ENCODE measurements around the gene ADGRB3.
"Not testable (repeated sequence)": the region's sequence is repeated elsewhere in the genome, so short reads cannot be mapped to it uniquely, and the experiment has no call there.

The ADGRB3 gene

DNA sequence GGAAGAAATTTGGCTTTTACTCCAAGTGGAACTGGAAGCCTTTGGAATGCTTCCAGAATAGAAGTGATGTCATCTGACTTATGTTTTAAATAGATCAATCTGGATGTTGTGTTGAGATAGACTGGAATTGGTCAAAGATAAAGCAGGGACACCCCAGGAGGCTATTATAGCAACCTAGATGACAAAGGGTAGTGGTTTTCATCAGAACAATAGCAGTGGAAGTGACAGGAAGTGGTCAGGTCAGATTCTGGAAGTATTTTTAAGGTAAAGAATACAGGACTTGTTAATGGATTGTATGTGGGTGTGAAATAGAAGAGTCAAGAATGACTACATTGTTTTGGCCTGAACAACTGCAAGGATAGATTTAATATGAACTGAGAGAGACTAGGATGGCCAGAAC lies 191.4 kb downstream of the ADGRB3 start:
- ATAC-seq = no peak

DNA sequence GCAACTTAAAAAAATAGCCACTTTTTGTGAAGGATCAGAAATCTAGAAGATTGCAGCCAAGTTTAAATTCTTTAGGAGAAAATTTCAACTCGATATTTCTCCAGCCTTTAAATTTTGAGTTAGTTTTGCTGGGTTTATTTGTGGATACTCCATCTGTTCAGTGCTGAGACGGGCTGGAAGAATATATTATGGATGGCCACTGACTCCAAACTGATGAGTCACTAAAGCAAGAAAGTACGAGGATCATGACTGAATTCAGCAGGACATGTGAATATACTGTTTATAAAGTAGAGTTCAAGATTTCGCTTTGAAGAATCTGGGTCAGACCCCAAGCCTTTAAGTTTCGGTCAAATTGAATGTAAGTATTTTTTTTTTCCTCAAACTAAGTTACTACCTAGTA lies 199.5 kb downstream of the ADGRB3 start:
- no peak for ATAC-seq

DNA sequence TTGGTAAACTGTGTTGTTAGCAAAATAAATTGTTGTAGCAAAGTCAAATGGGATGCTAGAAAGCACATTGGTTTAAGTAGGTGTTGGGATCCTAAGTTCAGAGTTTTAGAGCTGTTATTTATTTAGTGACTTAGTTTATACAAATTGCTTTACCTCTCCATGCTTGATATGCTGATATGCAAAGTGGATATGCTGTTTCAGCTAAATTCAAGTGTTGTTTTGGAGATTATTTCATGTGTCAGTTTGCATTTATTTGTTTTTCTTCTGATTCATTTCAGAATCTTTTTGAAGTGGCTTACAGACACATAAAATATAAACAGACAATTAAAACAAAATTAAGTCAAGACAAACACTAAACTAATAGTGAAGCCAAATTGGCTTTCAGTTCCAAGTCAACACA lies 203.5 kb downstream of the ADGRB3 start:
- no peak for ATAC-seq

DNA sequence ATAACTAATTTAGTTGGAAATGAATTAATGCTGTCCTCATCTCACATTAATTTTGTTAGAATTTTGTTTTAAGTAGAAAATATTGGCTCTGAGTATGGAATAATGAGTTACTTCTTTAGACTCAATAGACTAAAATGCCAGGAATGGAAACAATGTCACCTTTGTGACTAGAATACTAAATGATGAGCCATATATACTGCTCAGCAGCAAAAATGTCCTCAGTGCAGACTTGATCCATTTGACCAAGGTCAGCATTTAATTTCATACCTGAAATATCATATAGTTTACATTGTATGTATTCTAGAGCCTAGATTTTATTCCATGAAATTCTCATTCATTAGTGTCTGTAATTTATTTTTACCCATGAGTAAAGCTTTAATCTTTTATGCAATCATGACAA lies 217.7 kb downstream of the ADGRB3 start:
- ATAC-seq = no peak

DNA sequence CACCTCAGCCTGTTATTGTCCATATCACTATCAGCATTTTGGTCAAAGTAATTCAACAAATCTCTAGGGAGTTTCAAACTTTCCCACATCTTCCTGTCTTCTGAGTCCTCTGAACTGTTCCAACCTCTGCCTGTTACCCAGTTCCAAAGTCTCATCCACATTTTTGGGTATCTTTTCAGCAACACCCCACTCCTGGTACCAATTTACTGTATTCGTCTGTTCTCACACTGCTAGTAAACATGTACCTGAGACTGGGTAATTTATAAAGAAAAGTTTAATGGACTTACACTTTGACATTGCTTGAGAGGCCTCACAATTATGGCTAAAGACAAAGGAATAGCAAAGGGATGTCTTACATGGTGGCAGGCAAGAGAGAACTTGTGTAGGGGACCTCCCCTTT lies 224.2 kb downstream of the ADGRB3 start:
- ATAC-seq = no peak

DNA sequence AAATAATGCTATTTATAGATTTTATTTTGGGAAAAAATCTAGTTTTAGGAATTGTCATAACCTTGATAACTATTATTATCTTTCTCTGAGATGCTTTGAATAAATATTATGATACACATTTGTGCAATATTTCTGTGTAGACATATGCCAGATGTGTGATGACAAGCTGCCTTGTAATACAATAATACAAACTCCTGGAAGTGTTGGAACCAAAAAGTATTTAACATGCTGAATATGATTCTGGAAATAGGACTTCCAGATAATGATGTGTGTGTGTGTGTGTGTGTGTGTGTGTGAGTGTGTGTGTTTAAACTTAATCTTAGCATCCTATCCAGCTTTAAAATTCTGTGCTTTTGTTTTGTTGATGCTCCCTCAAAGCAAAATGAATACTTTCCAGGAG lies 233.6 kb downstream of the ADGRB3 start:
- no peak for ATAC-seq

DNA sequence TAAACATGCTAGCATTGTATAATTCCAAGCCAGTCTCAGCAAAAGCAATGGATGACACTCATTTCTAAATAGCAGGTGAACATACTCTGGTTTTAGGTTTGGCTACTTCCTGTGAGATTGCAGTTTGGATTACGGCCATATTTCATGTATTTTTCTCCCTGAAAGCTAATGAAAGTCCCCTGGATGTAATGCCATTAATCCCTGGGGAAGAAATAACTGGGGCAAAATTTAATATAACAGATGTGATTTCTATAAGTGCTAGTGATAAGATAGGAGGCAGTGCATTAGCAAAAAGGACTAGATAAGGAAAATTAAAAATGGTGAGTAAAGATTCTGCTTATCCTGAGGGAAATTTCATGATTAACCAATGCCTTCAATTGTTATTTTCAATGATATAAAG lies 238.2 kb downstream of the ADGRB3 start:
- no peak for ATAC-seq

DNA sequence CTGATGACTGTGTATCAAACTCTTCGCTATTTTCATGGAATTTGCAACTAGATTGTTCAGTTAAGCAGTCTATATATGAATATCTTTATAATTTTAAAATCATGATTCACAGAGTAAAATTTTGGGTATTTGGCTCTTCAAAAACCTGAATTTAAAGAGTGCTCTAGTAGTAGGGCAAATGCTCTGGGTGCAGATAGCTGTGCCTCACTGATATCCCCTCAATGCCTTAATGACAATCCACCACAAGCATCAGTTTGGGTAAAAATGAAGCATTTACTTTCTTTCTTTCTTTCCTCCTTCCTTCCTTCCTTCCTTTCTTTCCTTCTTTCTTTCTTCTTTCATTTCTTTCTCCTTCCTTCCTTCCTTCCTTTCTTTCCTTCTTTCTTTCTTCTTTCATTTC lies 239.7 kb downstream of the ADGRB3 start:
- ATAC-seq = no peak

DNA sequence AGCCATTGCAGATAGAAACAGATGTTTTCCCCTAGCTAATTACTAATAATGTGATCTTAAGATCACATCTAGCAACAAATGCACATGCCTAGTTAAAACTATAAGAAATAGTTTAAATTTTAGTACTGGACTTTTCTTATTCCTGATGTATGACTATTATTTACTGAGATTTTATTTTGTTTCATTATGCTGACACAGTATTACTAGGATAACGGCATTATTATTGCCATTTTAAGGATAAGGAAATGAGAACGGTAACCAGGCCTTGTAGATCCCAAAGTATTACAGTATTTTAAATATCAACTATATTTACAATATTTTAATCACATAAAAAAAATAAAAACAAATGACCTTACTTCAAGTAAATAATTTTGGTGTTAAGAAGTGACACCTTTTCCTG lies 240.3 kb downstream of the ADGRB3 start:
- ATAC-seq = no peak

DNA sequence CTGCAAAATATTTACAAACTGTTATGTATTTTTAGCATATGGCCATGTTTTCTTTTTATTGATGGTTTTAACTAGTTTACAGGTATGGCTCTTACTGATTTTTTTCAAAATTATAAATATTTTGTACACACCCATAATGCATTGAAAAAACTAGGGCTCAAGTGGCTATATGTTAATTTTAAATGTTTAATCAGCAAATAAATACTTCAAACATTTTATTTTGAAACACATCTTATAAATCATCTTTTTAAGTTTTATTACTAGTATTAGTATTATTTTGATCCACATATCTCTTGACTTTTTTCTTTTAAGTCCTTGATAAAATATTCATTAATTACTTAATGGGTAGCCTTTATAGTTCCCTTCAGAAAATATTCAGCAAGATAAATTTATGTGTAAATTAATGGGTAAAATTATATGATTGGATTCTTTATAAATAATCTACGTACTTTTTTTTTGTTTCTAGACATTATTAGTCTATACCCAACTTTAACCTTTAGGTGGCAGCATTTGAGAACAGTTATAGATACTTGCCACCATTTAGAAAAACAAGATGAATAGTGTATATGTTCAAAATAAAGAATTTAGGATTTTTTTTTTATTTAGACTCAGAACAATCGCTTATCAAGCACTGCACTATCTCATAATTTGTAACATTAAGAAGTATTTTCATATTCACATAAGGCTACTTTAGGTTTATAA lies 241.9 kb downstream of the ADGRB3 start:
- ATAC-seq = no peak

DNA sequence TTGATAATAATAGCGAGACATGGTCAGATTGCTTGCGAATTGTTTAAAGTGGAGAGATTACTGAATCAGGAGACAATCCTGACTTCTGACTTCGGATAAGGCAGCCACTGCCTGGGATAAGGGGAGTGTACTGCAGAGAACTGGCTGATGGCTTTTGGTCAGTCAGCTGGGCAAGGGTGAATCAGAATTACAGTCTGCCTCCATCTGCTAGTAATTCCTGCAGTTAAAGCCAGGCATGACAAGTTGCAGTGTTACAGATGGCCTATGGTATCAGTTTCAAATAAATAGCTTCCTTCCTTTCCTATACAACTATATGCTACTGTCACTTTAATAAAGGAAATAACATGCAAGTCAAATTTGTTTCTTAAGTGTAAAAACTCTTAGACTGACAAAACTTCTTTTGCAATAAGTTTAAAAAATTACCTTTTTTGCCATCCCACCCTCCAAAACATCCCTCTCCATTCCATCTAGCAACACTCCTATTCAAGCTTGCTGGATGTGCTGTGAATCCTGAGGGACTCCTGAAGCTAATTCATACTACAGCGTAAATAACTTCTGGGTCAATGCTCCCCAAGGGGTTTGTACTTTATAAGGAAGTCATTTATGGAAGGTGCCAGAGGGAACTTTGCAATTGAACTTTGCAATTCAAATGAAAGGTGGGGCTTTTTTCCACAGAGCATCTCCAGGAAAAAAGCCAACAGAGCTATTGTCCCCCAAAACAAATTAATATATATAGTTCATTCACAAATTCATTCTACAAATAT lies 245.2 kb downstream of the ADGRB3 start:
- ATAC-seq = no peak

DNA sequence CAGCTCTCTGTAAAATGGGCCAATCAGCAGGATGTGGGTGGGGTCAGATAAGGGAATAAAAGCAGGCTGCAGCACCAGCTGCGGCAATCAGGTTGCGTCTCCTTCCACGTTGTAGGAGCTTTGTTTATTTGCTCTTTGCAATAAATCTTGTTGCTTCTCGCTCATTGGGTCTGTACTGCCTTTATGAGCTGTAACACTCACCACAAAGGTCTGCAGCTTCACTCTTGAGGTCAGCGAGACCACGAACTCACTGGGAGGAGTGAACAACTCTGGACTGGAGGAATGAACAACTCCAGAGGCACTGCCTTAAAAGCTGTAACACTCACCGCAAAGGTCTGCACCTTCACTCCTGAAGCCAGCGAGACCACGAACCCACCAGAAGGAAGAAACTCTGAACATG lies 248.2 kb downstream of the ADGRB3 start:
- ATAC-seq = not testable (repeated sequence)

DNA sequence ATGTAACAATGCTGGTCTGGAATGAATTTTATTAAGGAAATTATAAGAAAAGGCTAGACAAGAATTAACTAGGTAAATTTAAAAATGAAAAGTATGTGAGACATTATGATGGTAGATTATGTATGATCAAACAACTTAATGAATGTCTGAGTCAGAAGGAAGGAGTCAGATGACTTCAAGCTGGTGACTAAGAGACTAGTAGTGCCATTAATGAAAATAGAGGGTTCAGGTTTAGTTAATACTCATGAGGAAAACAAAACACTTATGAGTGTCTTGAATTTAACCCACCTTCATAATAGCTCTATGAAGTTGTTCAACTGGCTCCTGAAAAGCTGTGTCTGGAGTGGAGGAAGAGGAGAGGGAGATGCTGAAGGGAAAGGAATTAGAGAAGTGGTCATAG lies 256.3 kb downstream of the ADGRB3 start:
- no peak for ATAC-seq

DNA sequence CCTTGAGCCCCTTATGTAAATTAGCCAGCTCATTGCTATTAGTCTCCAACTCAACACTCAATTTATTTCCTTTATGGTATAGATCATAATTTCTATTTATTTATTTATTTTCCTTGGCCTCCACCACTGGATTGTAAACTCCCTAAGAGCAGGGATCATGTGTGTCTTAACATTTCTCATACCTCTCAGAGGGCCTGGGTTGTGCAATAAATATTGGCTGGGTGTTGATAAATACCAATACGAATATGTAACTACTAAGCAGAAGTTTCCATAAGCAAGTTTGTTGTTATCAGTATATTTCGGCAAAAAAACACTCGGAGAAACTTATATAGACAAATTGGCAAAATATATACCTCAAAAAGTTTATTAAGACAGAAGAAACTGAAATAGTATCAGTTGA lies 257.4 kb downstream of the ADGRB3 start:
- ATAC-seq = no peak

DNA sequence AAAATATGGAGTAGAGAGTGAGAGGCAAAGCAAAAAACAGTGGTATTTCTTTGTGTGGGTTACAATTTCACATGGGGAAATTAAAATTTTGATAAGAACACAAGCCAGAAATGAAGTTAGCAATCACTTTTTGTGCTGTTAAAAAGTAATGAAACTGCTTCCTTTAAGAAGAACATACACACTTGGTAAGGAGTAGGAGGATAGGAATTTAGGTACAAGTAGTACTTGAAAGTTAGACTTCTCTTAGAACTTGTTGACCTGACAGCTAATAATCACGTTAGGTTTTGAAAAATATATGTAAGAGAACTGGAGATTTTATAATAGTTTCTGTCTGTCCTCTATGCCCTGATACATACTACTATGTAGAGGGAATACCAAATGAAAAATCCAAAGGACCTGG lies 260.8 kb downstream of the ADGRB3 start:
- ATAC-seq = no peak

DNA sequence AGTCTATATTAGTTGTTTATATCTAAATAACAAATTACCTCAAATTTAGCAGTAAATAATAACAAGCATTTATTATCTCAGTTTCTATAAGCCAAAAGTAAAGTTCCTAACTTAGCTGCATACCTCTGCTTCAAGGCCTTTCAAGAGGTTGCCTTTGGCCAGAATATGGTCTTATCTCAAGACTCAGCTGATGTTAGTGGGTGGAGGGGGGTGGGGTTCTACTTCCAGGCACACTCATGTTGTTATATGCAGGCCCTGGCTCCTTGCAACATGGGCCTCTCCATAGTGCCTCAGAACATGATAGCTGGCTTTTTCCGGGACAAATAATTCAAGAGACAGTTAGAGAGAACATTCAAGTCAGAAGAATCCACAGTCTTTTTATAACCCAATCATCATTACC lies 266.0 kb downstream of the ADGRB3 start:
- no peak for ATAC-seq

DNA sequence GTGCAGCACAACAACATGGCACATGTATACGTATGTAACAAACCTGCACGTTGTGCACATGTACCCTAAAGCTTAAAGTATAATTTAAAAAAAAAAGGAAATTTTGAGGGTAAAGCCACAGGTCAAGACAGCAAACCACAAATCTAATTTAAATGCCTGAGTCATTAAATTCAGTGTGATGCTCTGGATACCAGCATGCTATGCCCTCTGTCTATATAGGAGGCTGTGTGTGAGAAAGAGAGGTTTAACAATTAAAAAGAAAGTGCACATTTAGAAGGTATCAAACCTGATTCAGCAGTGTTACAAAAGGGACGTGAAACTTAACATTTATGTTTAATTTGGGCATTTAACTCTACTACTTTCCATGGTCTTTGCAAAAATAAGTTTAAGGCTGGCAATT lies 276.3 kb downstream of the ADGRB3 start:
- ATAC-seq = no peak

DNA sequence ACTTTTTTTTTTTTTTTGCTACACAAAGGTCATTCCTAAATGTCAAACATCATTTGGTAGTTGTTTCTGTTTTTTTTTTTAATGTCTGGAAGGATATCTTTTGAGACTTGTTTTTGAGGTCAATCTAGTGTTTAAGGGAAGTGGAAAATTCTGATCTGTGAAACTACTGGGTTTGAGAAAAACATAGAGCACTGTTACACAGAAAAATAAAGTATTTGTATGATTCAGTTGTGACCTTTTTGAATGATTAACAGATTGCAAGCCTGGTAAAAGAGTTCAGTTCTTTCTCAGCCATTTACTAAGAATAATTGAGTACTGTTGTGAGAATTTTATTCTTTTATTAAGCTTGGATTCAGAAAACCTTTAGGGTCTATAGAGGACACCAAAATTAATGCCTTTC lies 276.7 kb downstream of the ADGRB3 start:
- no peak for ATAC-seq

DNA sequence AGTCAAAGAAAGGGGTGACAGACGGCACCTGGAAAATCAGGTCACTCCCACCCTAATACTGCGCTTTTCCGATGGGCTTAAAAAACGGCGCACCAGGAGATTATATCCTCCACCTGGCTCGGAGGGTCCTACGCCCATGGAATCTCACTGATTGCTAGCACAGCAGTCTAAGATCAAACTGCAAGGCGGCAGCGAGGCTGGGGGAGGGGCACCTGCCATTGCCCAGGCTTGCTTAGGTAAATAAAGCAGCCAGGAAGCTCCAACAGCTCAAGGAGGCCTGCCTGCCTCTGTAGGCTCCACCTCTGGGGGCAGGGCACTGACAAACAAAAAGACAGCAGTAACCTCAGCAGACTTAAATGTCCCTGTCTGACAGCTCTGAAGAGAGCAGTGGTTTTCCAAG lies 277.7 kb downstream of the ADGRB3 start:
- not testable (repeated sequence) for ATAC-seq

DNA sequence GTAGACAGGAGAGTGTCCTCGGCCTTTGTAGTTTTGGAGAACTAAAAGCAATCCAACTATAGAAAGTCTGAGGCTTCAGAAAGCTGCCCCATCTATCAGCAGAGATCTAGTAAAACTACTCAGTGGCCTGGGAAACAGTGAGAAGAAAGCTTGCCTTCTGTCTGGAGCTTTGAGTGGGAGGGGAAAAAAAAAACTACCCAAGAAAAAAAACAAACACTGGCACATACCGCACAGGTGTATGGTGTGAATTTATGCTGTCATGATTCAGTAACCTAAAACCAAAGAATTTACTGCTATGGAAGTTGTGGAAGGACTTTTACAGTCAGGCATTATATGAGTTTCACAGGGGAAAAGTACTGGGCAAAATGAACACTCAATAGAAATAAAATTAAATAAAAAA lies 280.5 kb downstream of the ADGRB3 start:
- ATAC-seq = no peak

DNA sequence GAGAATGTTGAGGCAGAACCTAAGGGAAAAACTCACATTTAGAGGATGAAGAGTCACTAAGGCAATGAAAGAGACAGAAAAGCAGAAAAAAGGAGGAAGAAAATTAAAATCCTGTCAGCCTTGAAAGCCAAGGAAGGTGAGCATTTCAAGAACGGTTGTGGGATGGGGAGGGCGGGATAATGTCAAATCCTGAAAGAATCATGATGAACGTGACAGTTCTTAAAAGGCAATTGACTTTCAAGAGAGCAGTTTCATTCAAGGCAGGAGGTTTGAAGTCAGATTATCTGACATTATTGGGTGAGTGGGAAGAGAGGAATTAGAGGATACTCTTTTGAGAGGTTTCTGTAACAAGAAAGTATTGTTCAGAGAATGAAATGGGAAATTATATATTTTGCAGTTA lies 284.5 kb downstream of the ADGRB3 start:
- no peak for ATAC-seq

DNA sequence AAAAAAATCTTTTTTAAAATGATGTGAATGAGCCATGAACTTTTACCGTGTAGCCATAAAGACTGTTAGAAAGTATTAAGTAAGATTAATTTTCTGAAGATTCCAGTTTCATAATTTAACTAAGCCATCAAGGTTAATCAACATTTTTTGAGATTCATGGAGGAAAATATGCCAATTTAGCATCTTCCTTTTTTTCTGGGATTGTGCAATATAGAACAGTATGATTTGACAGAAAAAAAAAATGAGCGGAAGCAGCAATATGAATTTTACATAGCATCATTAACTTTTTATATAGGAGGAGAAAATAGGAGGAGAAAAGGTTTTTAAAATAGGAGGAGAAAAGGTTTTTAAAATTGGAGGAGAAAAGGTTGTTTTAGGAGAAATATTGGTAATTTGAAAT lies 306.3 kb downstream of the ADGRB3 start:
- ATAC-seq = no peak

DNA sequence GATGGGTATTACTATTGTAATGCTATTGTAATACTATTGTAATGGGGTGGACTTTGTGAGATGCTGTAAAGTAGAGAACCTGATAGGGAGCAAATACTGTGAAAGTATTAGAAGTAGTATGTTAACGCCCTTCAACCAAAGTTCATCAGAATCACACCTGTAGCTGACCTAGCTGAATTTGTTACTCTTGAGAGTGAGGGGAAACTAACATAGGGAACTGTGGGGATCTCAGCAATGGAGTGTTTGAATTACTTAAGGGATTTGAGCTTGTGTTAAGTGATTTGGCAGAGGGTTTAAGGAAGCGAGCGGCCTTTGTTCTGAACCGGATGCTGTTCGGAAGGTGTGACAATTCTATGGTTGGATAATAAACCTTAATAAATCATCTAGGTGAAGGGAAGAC lies 312.6 kb downstream of the ADGRB3 start:
- ATAC-seq = no peak

DNA sequence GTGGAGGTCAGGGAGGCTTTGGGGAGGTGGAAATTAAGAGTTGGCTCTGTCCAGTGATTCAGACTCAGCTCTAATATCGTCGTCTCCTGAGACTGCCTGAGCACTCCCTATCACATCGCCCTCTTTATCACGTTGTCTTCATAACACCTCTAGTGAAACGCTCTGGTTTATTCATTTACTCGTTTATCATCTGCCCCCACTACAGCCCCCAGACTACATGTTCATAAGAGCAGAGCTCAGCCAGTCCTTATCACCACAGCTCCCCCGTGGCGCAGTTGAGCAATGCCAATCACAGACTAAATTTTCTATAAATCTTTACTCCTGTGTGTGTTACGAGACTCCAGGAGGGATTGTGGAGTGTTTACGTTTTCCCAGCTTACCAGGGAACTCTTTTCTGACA lies 316.2 kb downstream of the ADGRB3 start:
- ATAC-seq = no peak

DNA sequence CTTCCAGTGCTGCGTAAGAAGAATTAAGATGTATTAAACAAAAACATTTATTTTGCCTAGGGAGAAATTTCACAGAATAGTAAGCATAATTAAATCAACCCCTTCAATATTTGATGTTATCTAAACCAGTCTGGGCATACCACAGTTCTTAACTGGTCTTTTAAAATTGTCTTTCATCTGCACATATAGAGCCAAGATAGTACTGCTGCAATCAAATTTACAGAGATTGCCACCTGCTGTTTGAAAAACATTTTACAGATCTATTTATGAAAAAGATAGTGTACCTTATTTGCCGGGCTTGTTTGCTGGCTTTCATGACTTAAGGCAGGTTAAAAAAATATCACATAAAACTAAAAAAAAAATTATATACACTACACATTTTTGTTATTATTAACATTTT lies 323.2 kb downstream of the ADGRB3 start:
- ATAC-seq = no peak
